B cell (primary cell): ENCODE data around the gene PTPRE. TPM values are rescaled to one million over a fixed set of nuclear protein-coding genes. Genes with fewer than 3 reads are reported as not detected.

ENCODE experiments used
- ATAC-seq: fragments of 200-7000 bp; cut with Tn5 transposase; one replicate; pipeline ENCODE4 v1.10.0; 2021; ENCODE audit warnings: low read depth, mild to moderate bottlenecking, moderate number of reproducible peaks, moderate library complexity
- CTCF ChIA-PET: fragments of 350-600 bp; sonication (Branson Sonifier 250); formaldehyde crosslinking; loops from one replicate; lab custom pipeline; 2021; ENCODE audit warnings: antibody characterized with exemption, inconsistent platforms; lab: Charles Lee
- POLR2A ChIA-PET: fragments of 350-600 bp; sonication (Branson Sonifier 250); formaldehyde crosslinking; loops from one replicate; lab custom pipeline; 2021; ENCODE audit warnings: antibody characterized with exemption; lab: Charles Lee
- DNase-seq: peaks from one replicate; pipeline ENCODE4 v3.0.0; 2013
- H2AFZ ChIP-seq: 2 replicates; pipeline ENCODE4 v1.6.1; 2012; ENCODE audit warnings: mild to moderate bottlenecking, low read depth, low read length; ENCODE audit not compliant: insufficient read depth, poor library complexity, severe bottlenecking
- H3K27ac ChIP-seq, 2 donors: 1 replicate in 1 of 2; 2 replicates in 1 of 2; pipeline ENCODE4 v1.5.1; 2012 to 2013; ENCODE audit warnings: low read length in 2 of 2, mild to moderate bottlenecking in 2 of 2, moderate library complexity in 1 of 2
- H3K27me3 ChIP-seq, 4 experiments: fragments of 200-600 bp in 1 of 4; sonication (generic) in 1 of 4; replicated peaks in 1 of 4; 1 replicate in 2 of 4; 2 replicates in 2 of 4; pipeline versions ENCODE4 v1.6.1 to v1.7.0; 2013 to 2016; ENCODE audit warnings: low read length in 3 of 4, mild to moderate bottlenecking in 2 of 4, mixed read lengths in 1 of 4, moderate library complexity in 1 of 4; ENCODE audit not compliant: insufficient read depth in 4 of 4, control insufficient read depth in 3 of 4; ENCODE audit errors: control extremely low read depth in 1 of 4
- H3K36me3 ChIP-seq, 2 experiments: replicated peaks in 1 of 2; 1 replicate in 1 of 2; 2 replicates in 1 of 2; pipeline versions ENCODE4 v1.6.1 to v1.7.1; 2013; ENCODE audit warnings: low read length in 1 of 2; ENCODE audit not compliant: insufficient read depth in 2 of 2, control insufficient read depth in 1 of 2; ENCODE audit errors: control extremely low read depth in 1 of 2, extremely low read depth in 1 of 2
- H3K4me1 ChIP-seq, 2 donors: fragments of 200-600 bp in 1 of 2; sonication (generic) in 1 of 2; 1 replicate in 1 of 2; 2 replicates in 1 of 2; pipeline versions ENCODE4 v1.5.1 to v1.6.1; 2013 to 2017; ENCODE audit warnings: low read length in 2 of 2; ENCODE audit not compliant: control insufficient read depth in 2 of 2, insufficient read depth in 2 of 2
- H3K4me2 ChIP-seq: replicated peaks from 2 replicates; pipeline ENCODE3; 2012; ENCODE audit warnings: mild to moderate bottlenecking, low read depth, low read length; ENCODE audit not compliant: poor library complexity, severe bottlenecking
- H3K4me3 ChIP-seq, 5 experiments: fragments of 200-600 bp in 1 of 5; sonication (generic) in 1 of 5; 1 replicate in 3 of 5; 2 replicates in 2 of 5; pipeline versions ENCODE4 v1.5.1 to v1.7.0; 2011 to 2016; ENCODE audit warnings: low read length in 4 of 5, mild to moderate bottlenecking in 4 of 5, low read depth in 2 of 5, control low read depth in 1 of 5, moderate library complexity in 1 of 5; ENCODE audit not compliant: insufficient read depth in 1 of 5; ENCODE audit errors: control extremely low read depth in 1 of 5, extremely low read depth in 1 of 5
- H3K79me2 ChIP-seq: fragments of 200-600 bp; sonication (generic); one replicate; pipeline ENCODE4 v1.6.0; 2016; ENCODE audit warnings: low read length; ENCODE audit not compliant: control insufficient read depth, insufficient read depth
- H3K9ac ChIP-seq: fragments of 200-600 bp; sonication (generic); 2 replicates; pipeline ENCODE4 v1.6.1; 2017; ENCODE audit warnings: mild to moderate bottlenecking, low read length, moderate library complexity
- H3K9me3 ChIP-seq, 3 donors: one replicate each; pipeline versions ENCODE4 v1.6.1 to v1.7.1; 2013; ENCODE audit warnings: low read length in 2 of 3; ENCODE audit not compliant: control insufficient read depth in 2 of 3, insufficient read depth in 1 of 3; ENCODE audit errors: control extremely low read depth in 1 of 3
- H4K20me1 ChIP-seq: 2 replicates; pipeline ENCODE4 v1.6.0; 2012; ENCODE audit warnings: mild to moderate bottlenecking, low read length; ENCODE audit not compliant: insufficient read depth, control insufficient read depth, poor library complexity, severe bottlenecking
- H3K27ac Mint-ChIP-seq: one replicate; pipeline ENCODE4 v1.8.0; 2021; ENCODE audit warnings: mixed read lengths
- H3K27me3 Mint-ChIP-seq: one replicate; pipeline ENCODE4 v1.8.0; 2021; ENCODE audit warnings: mixed read lengths
- H3K4me1 Mint-ChIP-seq: one replicate; pipeline ENCODE4 v1.8.0; 2021; ENCODE audit warnings: mixed read lengths
- H3K4me3 Mint-ChIP-seq: one replicate; pipeline ENCODE4 v1.8.0; 2021; ENCODE audit warnings: mixed read lengths
- H3K9me3 Mint-ChIP-seq: one replicate; pipeline ENCODE4 v1.8.0; 2022; ENCODE audit warnings: mixed read lengths; ENCODE audit not compliant: insufficient read depth
- EZH2 ChIP-seq: IDR thresholded peaks from 2 replicates; pipeline ENCODE4 v1.6.1; 2012; ENCODE audit warnings: borderline replicate concordance, low read depth, mild to moderate bottlenecking, moderate library complexity, low read length; ENCODE audit not compliant: insufficient read depth, poor library complexity, severe bottlenecking
- WGBS: methylation state at CpG from one replicate; pipeline ENCODE4 v1.1.5; 2013; ENCODE audit warnings: missing lambda C conversion rate; ENCODE audit not compliant: insufficient coverage; 5-methylcytosine and 5-hydroxymethylcytosine counted together
- intact Hi-C: fragments of 100-400 bp; cut with micrococcal nuclease; formaldehyde crosslinking; loops from one replicate; pipeline ENCODE4 v1.10.0; 2022
- polyA plus RNA-seq: library from polyadenylated mRNA; depleted of rRNA; stranded (reverse); fragments of >200 nt; gene quantifications from 2 replicates; pipeline ENCODE4 v1.2.3, GENCODE V29; 2012
- total RNA-seq, 2 donors: library from RNA; stranded (reverse); fragments of 120-200 nt in 1 of 2; gene quantifications; 1 replicate in 1 of 2; 2 replicates in 1 of 2; pipeline versions ENCODE4 v1.2.3 to v1.2.4, GENCODE V29; 2013 to 2022
- TF ChIP-seq, protein P1 (sequence below): fragments of 200-600 bp; IDR thresholded peaks from one replicate; pipeline ENCODE4 v1.8.0; 2022; ENCODE audit warnings: antibody characterized with exemption, mild to moderate bottlenecking

The PTPRE gene
- total and polyA plus RNA-seq, 2 donors (not counting 1 experiment from before 2014, with no cell fraction given): 6.6 to 32.7 TPM

GRCh38 chr10:127940866-127941640 is 34.1 kb downstream of the PTPRE start:
- Histone ChIP-seq H3K4me1 (peaks cover 9 to 10% of the 10 kb centered on the region in 2 donors), H3K4me2 (no peak overlapping the region), H2AFZ (no peak overlapping the region), H3K27me3 (no peaks in the 10 kb centered on the region), H3K4me3 (no peak overlapping the region), H3K27ac (no peak overlapping the region), H3K9me3 (no peaks in the 10 kb centered on the region), H3K79me2 (no peaks in the 10 kb centered on the region), H3K36me3 (no peaks in the 10 kb centered on the region), H3K9ac (no peak overlapping the region), H4K20me1 (no peaks in the 10 kb centered on the region)
- no peak overlapping the region for H3K4me3 Mint-ChIP-seq
- peaks cover 51% of the 10 kb centered on the region for H3K27me3 Mint-ChIP-seq
- ChIA-PET POLR2A (no interaction called here), CTCF (no interaction called here)
- peaks cover 10% of the 10 kb centered on the region for H3K4me1 Mint-ChIP-seq
- TF ChIP-seq, protein P1, sequence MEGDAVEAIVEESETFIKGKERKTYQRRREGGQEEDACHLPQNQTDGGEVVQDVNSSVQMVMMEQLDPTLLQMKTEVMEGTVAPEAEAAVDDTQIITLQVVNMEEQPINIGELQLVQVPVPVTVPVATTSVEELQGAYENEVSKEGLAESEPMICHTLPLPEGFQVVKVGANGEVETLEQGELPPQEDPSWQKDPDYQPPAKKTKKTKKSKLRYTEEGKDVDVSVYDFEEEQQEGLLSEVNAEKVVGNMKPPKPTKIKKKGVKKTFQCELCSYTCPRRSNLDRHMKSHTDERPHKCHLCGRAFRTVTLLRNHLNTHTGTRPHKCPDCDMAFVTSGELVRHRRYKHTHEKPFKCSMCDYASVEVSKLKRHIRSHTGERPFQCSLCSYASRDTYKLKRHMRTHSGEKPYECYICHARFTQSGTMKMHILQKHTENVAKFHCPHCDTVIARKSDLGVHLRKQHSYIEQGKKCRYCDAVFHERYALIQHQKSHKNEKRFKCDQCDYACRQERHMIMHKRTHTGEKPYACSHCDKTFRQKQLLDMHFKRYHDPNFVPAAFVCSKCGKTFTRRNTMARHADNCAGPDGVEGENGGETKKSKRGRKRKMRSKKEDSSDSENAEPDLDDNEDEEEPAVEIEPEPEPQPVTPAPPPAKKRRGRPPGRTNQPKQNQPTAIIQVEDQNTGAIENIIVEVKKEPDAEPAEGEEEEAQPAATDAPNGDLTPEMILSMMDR: no peak
- no peak for TF ChIP-seq EZH2
- 96% methylated on average over 3 of the region's 6 CpGs for WGBS
- intact Hi-C loops: no loop called here
- no peak for ATAC-seq
- no peak for DNase-seq
- no peak overlapping the region for H3K27ac Mint-ChIP-seq
- no peaks in the 10 kb centered on the region for H3K9me3 Mint-ChIP-seq

- Histone ChIP-seq H3K4me1 (peaks cover 11 to 12% of the 10 kb centered on the region in 2 donors), H3K9ac (no peak overlapping the region), H3K36me3 (no peaks in the 10 kb centered on the region), H3K9me3 (no peaks in the 10 kb centered on the region), H2AFZ (no peak overlapping the region), H3K4me2 (no peak overlapping the region), H3K4me3 (no peak overlapping the region), H3K79me2 (no peaks in the 10 kb centered on the region), H3K27me3 (no peaks in the 10 kb centered on the region), H4K20me1 (no peaks in the 10 kb centered on the region), H3K27ac (no peak overlapping the region)
- Mint-ChIP-seq H3K4me3 (no peak overlapping the region), H3K4me1 (peaks cover 14% of the 10 kb centered on the region), H3K27ac (no peak overlapping the region), H3K9me3 (no peaks in the 10 kb centered on the region), H3K27me3 (peaks cover 47% of the 10 kb centered on the region)
- ChIA-PET CTCF (no interaction called here), POLR2A (no interaction called here)
- no peak for TF ChIP-seq EZH2
- TF ChIP-seq, protein P1: no peak
- ATAC-seq (no peak), DNase-seq (no peak)
- 21% methylated on average over 2 of the region's 7 CpGs for WGBS
- intact Hi-C loops: no loop called here
Measured at GRCh38 chr10:127942811-127943210, 35.9 kb downstream of the PTPRE start.
